GM19395 (cell line): ENCODE measurements around the gene MRPS22.

ENCODE experiments used
- ATAC-seq: cut with Tn5 transposase; IDR thresholded peaks from one replicate; pipeline ENCODE4 v1.9.1; 2021; ENCODE audit warnings: mild to moderate bottlenecking, moderate library complexity; ENCODE audit not compliant: unreplicated experiment

The MRPS22 gene

DNA sequence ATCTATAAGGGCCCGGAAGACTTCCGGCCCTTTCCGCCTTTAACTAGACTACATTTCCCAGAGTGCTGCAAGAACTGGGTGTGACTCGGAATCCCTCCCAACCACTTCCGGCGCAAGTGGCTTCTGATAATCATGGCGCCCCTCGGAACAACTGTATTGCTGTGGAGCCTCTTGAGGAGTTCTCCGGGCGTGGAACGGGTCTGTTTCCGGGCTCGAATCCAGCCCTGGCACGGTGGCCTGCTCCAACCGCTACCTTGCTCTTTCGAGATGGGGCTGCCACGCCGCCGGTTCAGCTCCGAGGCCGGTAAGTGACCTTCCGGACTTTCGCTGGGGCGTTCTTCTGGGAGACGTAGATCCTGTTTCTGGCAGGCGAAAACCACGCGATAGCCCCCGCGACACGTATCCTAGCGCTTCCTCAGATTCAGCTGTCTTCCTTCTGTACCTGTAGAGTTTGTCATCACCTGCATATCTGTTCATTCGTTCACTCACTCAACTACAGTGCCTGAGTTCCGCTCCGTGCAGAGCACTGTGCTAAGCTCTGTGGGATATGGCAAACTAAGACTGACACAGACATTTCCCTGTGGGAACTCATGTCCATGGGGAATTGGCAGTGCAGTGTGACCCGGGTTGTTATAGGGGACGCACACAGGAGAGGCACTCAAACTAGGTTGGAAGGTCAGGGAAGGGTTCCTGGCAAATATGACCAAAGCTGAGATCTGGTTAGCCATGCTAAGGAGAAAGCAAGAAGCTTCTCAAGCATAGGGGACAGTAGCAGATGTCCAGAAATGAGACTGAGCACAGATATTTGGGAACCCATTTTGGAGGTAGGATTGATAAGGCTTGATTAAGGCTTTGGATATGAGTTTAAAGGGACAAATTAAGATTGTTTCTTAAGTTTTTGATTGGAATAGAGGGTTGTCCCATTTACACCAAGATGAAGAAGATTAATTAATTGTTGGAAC, at the start of gene MRPS22:
TSS of gene MRPS22 (plus strand) at position 126 of the 962 bp plus-strand sequence. CDS start at position 133, 7 bp downstream.
- peak; percentile 99 for ATAC-seq

DNA sequence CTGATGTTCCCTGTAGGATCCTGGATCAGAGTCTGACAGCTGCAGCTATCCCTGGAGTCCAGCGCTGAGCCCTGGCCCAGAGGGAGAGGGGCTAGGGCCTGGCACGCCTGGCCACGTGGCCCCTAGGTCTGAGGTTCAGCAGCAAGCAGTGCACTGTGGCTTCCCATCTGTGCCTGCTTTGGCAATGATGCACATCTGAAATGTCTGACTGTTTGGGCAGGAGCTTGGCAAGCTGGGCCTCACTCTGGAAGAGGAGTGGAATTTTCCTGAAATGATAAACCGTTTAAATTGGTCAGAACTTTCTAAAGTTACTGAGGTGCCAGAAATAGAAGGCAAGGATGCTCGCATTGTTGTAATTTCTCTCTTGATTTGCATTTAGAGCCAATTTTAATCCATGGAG, 48.8 kb upstream of the MRPS22 start:
- no peak for ATAC-seq

DNA sequence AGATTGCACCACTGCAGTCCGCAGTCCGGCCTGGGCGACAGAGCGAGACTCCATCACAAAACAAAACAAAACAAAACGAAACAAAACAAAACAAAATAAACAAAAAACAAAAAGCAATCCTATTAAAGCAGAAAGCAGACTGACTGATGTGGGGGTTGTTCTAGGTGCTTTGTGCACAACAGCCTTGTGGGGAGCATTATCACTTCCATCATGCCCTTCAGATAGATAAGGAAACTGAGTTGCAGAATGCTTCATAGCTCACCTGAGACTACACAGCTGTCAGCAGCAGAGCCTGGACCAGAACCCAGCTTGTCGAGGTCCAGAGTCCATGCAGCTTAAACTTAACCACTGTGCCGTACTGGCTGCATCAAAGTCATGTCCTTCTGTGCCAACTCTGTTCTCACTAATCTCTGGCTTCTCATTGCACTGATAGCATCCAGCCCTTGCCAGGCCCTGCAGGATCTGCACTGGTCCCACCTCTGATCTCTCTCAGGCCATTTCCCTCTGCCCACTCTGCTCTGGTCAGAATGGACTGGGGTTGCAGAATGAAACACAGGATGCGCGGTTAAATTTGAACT, 47.6 kb upstream of the MRPS22 start:
- no peak for ATAC-seq

DNA sequence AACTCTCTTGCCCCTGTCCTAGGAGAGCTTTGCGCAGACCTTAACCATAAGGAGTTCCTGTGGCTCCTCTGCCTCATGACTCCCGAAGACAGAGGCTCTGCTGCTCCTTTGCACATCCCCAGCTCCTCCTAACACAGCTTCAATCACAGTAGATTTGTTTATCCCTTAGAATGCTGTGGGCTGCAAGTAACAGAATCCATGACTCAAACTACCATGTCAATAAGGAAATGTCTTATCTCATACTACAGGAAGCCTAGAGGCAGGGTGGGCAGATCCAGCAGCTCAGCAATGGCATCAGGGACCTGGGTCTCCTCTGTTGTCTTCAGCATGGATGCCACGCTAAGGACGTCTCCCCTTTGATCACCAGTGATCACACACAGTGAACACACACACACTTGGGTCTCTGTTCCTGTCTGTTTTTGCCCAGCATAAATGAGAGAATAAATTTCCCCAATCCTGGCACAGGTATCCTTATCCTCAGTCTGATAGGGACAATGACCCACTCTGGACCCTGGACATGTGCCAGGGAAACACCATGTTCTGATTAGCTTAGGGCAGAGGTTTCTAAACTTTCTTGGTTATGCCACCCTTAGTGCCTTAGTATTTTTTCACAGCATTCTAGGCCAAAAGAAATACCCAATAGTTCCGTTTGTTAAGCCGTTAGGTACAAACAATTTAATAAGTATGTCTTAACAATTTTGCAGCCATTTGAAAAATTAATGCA, 46.1 kb upstream of the MRPS22 start:
- no peak for ATAC-seq

DNA sequence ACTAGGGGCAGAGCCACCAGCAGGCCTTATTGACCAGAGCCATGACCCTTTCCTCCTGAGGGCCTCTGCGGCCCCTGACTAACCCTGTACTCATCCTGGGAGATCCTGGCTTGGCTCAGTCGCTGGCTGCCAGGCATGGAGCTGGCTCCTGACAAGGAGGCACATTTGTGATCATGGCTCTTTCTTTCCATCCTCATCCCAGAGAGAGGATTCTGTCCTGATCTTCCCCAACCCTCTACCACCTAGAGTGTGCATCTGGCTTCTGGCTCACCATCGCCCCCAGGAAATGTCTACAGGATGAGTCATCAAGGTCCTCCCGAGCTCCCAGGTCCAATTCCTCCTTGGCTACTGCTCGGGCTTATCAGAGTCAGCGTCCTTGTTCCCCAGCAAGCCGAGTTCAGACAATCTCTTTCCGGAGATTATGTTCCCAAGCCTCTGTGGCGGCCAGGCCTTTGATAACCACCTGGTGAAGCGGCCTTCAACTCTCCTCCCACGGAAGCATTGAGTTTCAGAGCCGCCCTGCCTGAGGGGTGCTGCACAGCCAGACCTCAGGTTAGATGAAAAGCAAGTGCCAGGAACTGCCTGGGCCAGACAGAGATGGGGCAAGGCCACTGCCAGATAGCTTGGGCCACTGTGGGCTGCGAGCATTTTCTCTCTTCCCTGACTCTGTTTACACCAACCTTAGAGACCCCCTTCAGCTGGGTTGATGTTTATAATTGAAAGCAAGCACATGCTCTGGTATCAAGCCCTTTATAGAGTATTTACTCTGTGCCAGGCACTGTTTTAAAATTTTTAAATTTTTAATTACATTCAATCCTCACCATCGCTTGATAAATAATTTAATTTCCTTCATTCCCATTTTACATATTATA, 44.3 kb upstream of the MRPS22 start:
- ATAC-seq = no peak

DNA sequence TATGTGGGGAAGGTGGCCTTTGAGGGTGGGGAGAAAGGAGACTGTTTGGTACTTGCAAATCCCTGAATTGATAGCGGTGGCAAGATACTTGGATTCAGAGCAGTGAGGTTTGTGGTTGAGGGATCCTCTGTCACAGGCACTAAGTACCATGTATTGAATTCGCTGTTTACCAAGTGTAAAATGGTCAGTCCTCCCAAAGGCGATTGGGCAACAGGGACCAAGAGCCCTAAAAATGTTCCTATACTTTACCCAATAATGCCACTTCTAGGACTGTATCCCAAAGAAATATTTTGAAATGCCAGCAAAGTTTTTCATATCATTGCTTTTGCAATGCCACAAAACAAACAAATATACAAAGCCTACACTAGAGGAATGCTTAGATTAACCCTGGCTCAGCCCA, 43.4 kb upstream of the MRPS22 start:
- no peak for ATAC-seq

DNA sequence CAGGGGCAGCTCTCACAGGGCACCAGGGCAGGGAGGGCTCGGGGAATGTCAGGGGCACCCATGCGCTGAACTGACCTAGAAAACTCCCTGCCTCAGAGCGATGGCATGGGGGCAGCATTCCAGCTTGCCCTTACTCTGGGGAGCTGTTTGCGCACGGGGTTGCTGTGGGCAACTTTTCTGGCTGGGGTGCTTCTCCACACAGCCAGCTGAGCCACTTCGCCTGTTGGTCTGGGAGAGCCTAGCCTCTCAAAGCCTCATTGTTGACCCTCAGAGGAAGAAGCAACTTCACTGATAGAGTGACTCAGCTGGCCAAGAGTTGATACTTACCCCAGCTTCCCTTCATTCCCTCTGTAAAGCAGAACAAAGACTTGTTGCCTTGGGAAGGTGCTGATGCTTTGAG, 42.6 kb upstream of the MRPS22 start:
- no peak for ATAC-seq

DNA sequence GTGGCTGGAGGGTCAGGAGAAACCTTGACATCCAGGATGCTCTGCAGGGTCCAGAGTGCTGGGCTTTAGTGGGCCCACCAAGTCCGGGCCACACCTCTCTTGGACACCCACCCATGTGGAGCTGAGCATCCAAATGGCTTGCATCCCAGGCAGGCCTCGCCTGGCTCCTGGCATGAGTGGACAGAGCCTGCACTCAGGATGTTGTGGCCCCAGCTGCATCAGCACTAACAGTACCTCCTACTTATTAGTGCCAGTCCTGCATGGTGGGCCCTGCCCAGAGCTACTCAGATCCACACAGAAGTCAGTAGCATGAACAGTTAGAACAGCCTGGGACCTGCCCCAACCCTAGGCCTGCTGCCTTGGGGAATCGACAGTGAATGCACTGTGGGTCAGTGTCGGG, 42.2 kb upstream of the MRPS22 start:
- no peak for ATAC-seq

DNA sequence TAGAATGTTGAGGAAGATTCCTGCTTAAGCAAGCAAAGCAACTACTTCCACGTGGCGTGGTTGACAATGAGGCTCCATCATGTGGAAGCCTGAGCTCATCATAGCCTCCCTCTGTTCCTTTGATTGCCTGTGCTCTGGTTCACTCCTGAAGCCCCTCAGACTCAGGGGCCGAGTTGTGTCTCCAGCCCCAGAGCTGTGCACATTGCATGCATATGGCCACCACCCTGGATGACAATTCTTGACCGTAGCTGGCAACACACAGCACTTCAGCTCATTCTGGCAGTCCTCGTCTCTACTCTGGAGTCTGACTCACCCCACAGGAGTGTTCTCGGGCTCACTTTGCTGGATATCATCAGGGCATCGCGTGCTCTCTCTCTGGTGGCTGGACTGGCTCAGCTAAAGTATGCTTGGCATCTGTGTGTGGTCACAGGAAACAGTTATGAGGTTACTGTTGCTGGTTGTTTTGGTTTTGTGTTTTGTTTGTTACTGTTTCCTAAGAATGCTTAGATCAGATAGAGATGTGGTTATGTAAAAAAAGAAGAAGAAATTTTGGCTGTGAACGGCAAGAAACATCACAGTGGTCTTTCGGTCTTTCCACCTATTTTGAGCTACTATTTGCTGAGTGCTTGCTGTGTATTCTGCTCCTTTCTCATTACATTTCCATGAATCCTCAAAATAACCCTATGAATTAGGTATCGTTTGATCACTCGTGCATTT, 41.6 kb upstream of the MRPS22 start:
- no peak for ATAC-seq

DNA sequence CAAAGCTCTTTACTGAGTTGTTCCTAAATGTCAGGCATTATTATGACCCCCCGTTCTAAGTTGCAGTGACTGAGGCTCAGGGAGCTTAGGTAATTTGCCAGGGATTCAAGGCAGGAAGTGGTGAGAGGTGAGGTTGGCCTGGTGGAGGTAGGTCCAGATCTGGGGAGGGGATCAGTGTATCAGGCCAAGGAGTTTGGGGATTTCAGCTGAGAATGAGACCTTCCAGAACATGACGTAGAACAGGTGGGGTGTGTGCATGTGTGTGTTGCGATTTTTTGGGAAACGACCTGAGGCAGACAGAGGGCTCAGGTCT, 41.1 kb upstream of the MRPS22 start:
- no peak for ATAC-seq

DNA sequence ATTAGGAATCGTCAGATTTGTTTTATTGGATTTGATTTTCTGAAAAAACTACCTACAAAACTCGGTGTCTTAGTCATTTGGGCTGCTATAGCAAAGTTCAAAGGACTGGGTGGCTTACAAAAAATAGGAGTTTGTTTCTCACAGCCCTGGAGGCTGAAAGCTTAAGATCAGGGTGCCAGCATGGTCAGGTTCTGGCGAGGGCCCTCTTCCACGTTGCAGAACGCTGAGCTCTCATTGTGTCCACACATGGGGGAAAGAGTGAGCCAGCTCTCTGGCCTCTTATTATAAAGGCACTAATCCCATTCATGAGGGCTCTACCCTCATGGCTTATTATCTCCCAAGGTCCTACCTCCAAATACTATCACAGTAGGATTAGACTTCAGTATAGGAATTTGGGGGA, 40.6 kb upstream of the MRPS22 start:
- ATAC-seq = no peak

DNA sequence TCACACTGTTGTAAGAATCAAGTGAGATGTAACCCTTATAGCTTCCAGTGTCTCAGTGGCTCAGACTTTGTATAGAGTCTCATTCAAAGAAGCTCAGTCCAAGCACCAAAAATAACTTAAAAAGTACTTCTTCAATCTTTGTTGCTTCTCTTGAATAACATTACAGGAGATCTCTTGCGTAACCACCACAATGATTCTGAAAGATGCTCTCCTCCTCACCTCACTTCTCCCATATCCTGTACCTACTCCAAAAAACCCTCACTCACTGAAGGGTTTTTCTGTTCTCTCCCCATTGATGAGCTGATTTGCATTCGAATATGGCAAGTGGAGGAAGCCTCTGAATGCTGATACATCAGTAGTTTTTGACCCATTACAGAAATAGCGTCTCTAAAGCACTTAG, 39.4 kb upstream of the MRPS22 start:
- ATAC-seq = no peak

DNA sequence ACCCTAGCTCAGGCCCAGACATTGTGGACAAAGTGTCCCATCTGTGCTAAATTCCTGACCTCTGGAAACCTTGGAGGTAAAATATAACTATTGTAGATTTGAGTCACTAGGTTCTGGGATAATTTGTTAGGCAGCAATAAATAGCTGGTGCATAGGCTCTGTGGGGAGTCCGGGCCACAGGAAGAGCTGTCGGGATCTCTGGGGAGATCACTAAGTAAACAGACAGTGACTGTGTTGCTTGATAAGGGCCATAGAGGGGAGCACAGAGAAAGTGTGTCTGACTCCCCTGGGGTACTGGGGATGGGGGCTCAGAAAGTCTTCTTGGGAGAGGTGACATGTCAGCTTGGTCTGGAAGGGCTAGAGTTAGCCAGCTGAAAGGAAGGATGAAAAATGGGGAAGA, 37.7 kb upstream of the MRPS22 start:
- ATAC-seq = no peak

DNA sequence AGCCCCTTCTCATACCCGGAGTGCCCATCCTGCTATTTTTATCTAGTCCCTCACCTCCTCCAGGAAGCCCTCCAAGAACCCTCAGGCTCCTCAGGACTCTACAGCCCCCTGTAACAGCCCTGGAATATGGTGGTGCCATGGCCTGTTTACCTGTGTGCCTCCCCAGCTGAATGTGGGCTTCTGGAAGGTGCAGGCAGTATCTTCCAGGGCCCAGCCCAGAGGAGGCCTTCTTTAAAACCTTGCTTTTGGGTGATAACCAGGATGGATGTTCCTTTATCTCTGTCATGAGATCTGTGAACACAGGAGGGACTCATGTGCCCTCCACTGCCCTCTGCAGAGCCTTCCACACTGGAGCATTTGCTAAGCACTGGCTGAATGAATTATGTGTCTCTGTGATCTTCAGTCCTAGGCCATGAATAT, 36.7 kb upstream of the MRPS22 start:
- no peak for ATAC-seq

DNA sequence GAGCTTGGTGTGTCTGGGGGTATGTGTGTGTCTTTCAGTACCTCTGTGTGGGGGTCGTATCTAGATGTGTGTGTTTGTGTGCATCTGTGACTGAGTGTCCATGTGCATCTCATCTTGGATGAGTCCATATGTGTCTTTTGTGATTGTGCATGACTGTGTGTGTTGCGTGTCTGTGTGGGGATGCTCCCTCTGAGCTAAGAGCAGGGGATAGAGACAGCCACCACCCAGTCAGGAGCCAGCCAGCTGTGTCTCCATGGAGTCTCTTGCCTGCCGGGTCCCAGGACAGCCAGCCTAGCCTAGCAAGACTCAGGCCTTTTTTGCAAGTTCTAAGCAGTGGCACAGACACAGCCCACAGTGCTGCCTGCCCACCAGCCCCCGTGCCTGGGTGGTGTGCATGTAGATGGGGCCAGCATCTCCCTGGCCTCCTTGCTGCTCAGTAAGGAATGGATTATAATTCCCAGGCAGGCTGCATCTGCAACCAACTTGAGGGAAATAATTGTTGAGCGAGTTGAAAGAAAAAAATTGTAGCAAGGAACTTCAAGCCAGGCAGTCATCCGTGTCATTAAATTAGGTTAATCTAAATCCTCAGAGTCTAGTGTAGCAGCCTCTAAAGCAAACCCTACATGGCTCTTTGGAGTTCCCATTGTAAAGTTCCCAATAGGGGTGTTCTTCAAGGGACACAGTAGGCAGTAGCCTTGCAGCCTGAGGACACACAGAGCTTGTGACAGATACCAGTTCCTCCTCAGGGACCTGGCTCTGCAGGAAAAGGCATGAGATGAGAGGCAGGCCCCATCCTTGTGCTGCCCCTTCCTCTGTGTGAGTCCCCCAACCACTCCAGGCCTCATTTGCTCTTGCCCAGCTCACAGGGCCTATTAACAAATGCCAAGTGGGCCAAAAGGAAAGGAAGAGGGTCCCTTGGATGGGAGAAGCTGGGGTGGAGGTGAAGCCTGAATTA, 35.9 kb upstream of the MRPS22 start:
- ATAC-seq = no peak

DNA sequence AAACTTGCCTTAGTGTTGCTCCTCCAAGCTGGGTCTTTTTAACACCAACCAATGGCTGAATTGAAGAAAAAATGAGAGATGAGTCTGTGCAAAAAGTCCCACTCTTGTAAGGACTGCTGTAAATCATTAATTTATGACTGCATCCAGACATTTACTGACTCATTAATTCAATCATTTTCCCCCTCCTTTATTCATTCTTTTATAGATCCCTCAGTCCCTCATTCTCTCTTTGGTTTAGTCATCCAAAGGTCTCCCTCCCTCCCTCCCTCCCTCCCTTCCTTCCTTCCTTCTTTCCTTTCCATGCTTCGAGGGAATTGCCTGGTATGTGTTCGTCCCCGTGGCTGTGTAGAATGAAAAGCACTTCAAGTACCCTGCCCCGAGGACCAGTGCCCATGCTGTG, 35.3 kb upstream of the MRPS22 start:
- ATAC-seq = no peak

DNA sequence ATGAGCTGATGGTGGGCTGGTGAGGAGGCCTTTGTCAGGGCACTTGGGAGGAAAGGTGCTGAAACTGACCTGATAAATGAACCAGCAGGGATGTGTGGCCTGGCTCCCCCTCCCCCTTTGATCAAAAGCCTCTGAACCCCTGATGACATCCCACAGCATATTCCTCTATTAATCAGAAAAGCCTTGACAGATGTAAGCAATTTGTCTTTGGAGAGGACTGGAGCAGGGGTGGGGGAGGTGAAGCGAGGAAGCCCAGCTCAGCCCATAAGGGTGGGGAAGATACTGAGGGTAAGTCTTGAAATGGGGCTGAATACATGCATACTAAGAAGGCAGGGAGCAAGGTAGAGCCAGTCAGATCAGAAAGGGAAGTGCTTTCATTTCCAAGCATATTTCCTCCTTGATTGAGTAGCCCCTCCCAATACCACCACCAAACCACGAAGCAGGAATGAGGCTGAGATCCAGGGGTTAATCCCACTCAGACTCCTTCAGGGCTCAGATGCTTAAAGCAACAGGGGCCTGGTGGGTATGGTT, 34.7 kb upstream of the MRPS22 start:
- ATAC-seq = no peak

DNA sequence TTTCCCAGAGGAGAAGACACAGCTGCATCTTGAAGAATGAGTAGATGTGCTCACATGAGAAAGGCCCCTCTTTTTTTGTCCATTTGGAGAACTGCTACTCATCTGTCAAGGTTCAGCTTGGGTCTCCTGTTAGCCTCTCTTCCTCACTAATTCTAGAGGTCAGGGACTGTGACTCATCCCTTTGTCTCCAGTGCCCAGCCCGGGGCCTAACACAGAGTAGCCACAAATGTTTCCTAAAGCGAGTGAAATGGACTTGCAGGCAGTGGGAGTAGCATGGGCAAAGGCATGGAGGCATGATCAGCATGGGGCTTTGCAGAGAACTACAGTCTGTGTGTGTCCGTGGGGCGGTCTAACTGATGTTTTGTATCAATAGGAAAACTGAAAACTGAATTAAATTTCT, 33.9 kb upstream of the MRPS22 start:
- ATAC-seq = no peak

DNA sequence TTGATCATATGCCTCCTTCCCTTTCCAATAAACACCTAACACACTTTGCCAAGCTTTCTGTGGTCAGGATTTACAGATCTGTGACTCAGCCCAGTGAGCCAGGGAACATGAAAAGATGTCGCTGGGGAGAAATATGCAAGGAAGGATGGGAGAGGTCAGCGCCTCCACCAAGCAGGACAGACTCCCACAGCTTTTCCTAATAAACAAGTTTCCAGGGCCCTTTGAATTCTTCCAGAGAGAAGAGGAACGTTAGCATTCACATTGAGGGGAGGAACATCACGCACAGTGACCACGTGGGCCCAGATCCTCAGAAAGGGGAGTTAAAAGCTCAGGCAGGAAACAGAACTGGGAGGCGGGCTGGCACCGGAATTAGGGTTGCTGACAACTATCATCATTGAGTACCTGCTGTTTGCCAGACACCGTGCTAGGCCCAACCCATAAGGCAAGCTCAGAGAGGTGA, 33.3 kb upstream of the MRPS22 start:
- ATAC-seq = no peak
